Subcutaneous abdominal adipose tissue (tissue), 5 donors: Measurements from ENCODE around the gene C2CD3.
"Not testable (repeated sequence)": the region's sequence is repeated elsewhere in the genome, so short reads cannot be mapped to it uniquely, and the experiment has no call there.

Experiments used
- H3K27ac ChIP-seq: one replicate; pipeline ENCODE4 v1.7.0; 2013; ENCODE audit warnings: low read depth, mild to moderate bottlenecking, inconsistent platforms, low read length, moderate library complexity
- H3K27me3 ChIP-seq, 5 donors: one replicate each; pipeline ENCODE4 v1.7.0; 2013; ENCODE audit warnings: low read length in 5 of 5, inconsistent platforms in 1 of 5; ENCODE audit not compliant: control insufficient read depth in 5 of 5, insufficient read depth in 4 of 5
- H3K36me3 ChIP-seq, 5 donors: one replicate each; pipeline ENCODE4 v1.7.0; 2013; ENCODE audit warnings: low read length in 5 of 5; ENCODE audit not compliant: control insufficient read depth in 5 of 5, insufficient read depth in 5 of 5
- H3K4me1 ChIP-seq, 5 donors: one replicate each; pipeline ENCODE4 v1.7.0; 2013; ENCODE audit warnings: low read length in 5 of 5, mild to moderate bottlenecking in 3 of 5, moderate library complexity in 1 of 5; ENCODE audit not compliant: control insufficient read depth in 5 of 5, insufficient read depth in 5 of 5
- H3K4me3 ChIP-seq, 5 donors: one replicate each; pipeline ENCODE4 v1.7.0; 2013; ENCODE audit warnings: low read length in 5 of 5, low read depth in 1 of 5
- H3K9ac ChIP-seq, 5 donors: one replicate each; pipeline ENCODE4 v1.7.0; 2013; ENCODE audit warnings: low read length in 5 of 5, mild to moderate bottlenecking in 4 of 5, moderate library complexity in 3 of 5
- H3K9me3 ChIP-seq, 5 donors: one replicate each; pipeline ENCODE4 v1.7.0; 2013; ENCODE audit warnings: low read length in 5 of 5; ENCODE audit not compliant: control insufficient read depth in 5 of 5
- donor health status: healthy.
- donor health status: healthy.
- donor health status: healthy.
- donor health status: healthy.
- donor health status: healthy.

Gene C2CD3

GRCh38 chr11:74072721-74073120 lies 98.1 kb downstream of the C2CD3 start:
- no peak overlapping the region for H3K9ac ChIP-seq
- H3K4me1 ChIP-seq, result peaks cover 0 to 5% (median 0%) of the 10 kb centered on the region in 5 donors
- H3K9me3 ChIP-seq, result no peaks in the 10 kb centered on the region
- H3K36me3 ChIP-seq, result peaks cover 16 to 48% (median 27%) of the 10 kb centered on the region in 5 donors
- no peak overlapping the region for H3K4me3 ChIP-seq
- H3K27me3 ChIP-seq, result no peaks in the 10 kb centered on the region
- no peak overlapping the region for H3K27ac ChIP-seq

GRCh38 chr11:74072286-74072685 lies 98.5 kb downstream of the C2CD3 start:
- peaks cover 16 to 46% (median 27%) of the 10 kb centered on the region in 5 donors for H3K36me3 ChIP-seq
- peaks cover 0 to 5% (median 0%) of the 10 kb centered on the region in 5 donors for H3K4me1 ChIP-seq
- no peaks in the 10 kb centered on the region for H3K9me3 ChIP-seq
- H3K4me3 ChIP-seq, result no peak overlapping the region
- no peak overlapping the region for H3K27ac ChIP-seq
- no peaks in the 10 kb centered on the region for H3K27me3 ChIP-seq
- no peak overlapping the region for H3K9ac ChIP-seq

GRCh38 chr11:74070723-74071492 lies 99.9 kb downstream of the C2CD3 start:
- peaks cover 16 to 36% (median 22%) of the 10 kb centered on the region in 5 donors for H3K36me3 ChIP-seq
- peaks cover 0 to 5% (median 0%) of the 10 kb centered on the region in 5 donors for H3K4me1 ChIP-seq
- no peaks in the 10 kb centered on the region for H3K27me3 ChIP-seq
- H3K4me3 ChIP-seq, result no peak overlapping the region
- H3K9me3 ChIP-seq, result no peaks in the 10 kb centered on the region
- H3K9ac ChIP-seq, result no peak overlapping the region
- H3K27ac ChIP-seq, result no peak overlapping the region

GRCh38 chr11:74069146-74070046 lies 101.4 kb downstream of the C2CD3 start:
- Histone ChIP-seq H3K27ac (no peak overlapping the region), H3K9ac (no peak overlapping the region), H3K4me3 (no peak overlapping the region), H3K27me3 (no peaks in the 10 kb centered on the region), H3K4me1 (peaks cover 0 to 5% (median 0%) of the 10 kb centered on the region in 5 donors), H3K36me3 (peaks cover 15 to 33% (median 17%) of the 10 kb centered on the region in 5 donors), H3K9me3 (no peaks in the 10 kb centered on the region)

GRCh38 chr11:74066663-74067062 lies 104.1 kb downstream of the C2CD3 start:
- not testable (repeated sequence) for H3K27ac ChIP-seq, H3K9ac ChIP-seq, H3K4me1 ChIP-seq, H3K9me3 ChIP-seq, H3K27me3 ChIP-seq, H3K4me3 ChIP-seq
- peaks cover 0 to 14% (median 9%) of the 10 kb centered on the region in 5 donors for H3K36me3 ChIP-seq

GRCh38 chr11:74065534-74065933 lies 105.3 kb downstream of the C2CD3 start:
- H3K27me3 ChIP-seq, H3K27ac ChIP-seq, H3K36me3 ChIP-seq, H3K4me3 ChIP-seq, H3K9ac ChIP-seq, H3K9me3 ChIP-seq, H3K4me1 ChIP-seq: not testable (repeated sequence)

GRCh38 chr11:74063628-74064027 lies 107.2 kb downstream of the C2CD3 start:
- not testable (repeated sequence) for H3K27ac ChIP-seq, H3K9ac ChIP-seq, H3K27me3 ChIP-seq, H3K9me3 ChIP-seq, H3K36me3 ChIP-seq, H3K4me3 ChIP-seq, H3K4me1 ChIP-seq

- H3K27me3 ChIP-seq, H3K9me3 ChIP-seq, H3K9ac ChIP-seq, H3K4me1 ChIP-seq, H3K27ac ChIP-seq, H3K4me3 ChIP-seq, H3K36me3 ChIP-seq: not testable (repeated sequence)
Measured at GRCh38 chr11:74061599-74061998, 109.2 kb downstream of the C2CD3 start.

- H3K27me3 ChIP-seq, result no peaks in the 10 kb centered on the region
- no peak overlapping the region for H3K9ac ChIP-seq
- H3K36me3 ChIP-seq, result peaks cover 5 to 19% (median 7%) of the 10 kb centered on the region in 5 donors
- H3K9me3 ChIP-seq, result peaks cover 0 to 2% (median 0%) of the 10 kb centered on the region in 5 donors
- no peak overlapping the region for H3K27ac ChIP-seq
- no peaks in the 10 kb centered on the region for H3K4me1 ChIP-seq
- H3K4me3 ChIP-seq, result no peak overlapping the region
Measured at GRCh38 chr11:74057249-74058151, 113.3 kb downstream of the C2CD3 start.
